GM12865 (cell line): Measurements from ENCODE around the gene PPM1G.

Experiments
- DNase-seq: peaks from one replicate; pipeline ENCODE4 v3.0.0; 2010; ENCODE audit warnings: low read depth
- H3K4me3 ChIP-seq: 2 replicates; pipeline ENCODE4 v1.5.1; 2011; ENCODE audit warnings: mild to moderate bottlenecking, low read depth, low read length, control low read depth
- TF ChIP-seq, protein P1 (sequence below): IDR thresholded peaks from 2 replicates; pipeline ENCODE4 v1.5.1; 2011; ENCODE audit warnings: low read length, control low read depth, low read depth, inconsistent platforms; ENCODE audit not compliant: insufficient read depth; ENCODE audit errors: missing control alignments

The PPM1G gene

GRCh38 chr2:27416151-27416550, 6.8 kb upstream of the PPM1G start:
- no peak overlapping the region for H3K4me3 ChIP-seq
- TF ChIP-seq, protein P1, sequence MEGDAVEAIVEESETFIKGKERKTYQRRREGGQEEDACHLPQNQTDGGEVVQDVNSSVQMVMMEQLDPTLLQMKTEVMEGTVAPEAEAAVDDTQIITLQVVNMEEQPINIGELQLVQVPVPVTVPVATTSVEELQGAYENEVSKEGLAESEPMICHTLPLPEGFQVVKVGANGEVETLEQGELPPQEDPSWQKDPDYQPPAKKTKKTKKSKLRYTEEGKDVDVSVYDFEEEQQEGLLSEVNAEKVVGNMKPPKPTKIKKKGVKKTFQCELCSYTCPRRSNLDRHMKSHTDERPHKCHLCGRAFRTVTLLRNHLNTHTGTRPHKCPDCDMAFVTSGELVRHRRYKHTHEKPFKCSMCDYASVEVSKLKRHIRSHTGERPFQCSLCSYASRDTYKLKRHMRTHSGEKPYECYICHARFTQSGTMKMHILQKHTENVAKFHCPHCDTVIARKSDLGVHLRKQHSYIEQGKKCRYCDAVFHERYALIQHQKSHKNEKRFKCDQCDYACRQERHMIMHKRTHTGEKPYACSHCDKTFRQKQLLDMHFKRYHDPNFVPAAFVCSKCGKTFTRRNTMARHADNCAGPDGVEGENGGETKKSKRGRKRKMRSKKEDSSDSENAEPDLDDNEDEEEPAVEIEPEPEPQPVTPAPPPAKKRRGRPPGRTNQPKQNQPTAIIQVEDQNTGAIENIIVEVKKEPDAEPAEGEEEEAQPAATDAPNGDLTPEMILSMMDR: no peak
- DNase-seq: no peak

- no peak for DNase-seq
- TF ChIP-seq, protein P1: no peak
- H3K4me3 ChIP-seq: no peak overlapping the region
Measured at GRCh38 chr2:27412419-27413152, 3.2 kb upstream of the PPM1G start.

DNA sequence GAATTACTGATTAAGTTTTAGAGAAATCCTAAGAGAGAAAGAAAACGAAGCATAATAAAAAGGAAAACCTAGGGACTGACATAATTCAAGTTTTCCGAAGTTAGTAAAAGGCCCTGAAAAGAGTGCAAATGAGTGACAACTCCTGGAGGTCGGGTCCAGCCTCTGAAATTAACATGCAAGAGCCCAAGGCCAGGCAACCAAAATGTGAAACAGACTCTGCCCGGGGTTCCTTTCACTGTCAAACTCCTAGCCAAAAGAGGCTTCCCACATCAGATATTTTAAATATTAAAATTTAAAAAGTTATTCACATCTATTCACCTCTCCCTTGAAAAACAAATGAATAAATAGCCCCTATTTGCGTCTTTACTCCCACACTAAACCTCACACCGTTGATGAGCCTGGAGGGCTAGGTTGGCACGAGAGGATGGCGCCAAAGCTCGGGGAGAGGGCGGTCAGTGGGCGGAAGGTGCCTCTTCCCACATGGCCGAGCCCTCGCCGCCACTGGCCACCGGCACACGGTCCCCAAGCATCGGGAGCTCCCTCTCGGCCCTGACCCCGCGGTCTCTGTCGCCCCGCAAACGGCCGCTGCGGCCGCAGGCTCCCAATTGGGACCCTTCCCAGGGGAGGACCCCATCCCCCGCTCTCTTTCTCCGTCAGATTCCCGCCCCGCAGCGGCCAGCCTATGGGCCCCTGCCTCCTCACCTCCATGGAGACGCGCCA, 630 bp downstream of the PPM1G start:
- peak overlapping the region; percentile 90 for H3K4me3 ChIP-seq
- DNase-seq: peak; percentile 39
- TF ChIP-seq, protein P1: no peak

DNA sequence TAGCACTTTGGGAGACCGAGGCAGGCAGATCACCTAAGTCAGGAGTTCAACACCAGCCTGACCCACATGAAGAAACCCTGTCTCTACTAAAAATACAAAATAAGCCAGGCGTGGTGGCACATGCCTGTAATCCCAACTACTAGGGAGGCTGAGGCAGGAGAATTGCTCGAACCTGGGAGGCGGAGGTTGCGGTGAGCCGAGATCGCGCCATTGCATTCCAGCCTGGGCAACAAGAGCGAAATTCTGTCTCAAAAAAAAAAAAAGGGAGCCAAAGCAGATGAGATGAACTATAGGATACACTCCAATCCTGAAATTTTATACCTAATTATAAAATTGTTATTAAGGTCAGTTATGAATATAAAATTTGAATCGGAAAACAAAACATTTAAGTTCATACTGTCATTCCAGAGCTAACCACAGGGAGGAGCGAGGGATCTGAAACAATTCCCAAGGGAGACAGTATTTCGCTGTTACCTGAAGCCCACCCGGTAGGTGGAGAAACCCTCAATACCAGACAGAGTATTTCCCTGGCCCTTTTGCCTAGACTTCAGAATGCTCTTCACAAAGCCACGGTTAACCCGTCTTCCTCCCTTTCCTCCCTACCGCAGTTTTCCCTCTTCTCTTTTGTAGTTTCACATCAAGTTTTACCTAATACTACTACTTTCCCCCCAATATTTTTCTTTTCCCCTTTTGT, 1.4 kb downstream of the PPM1G start:
- TF ChIP-seq, protein P1: peak; percentile 22
- DNase-seq: peak; percentile 49
- H3K4me3 ChIP-seq: peak overlapping the region; percentile 90

DNA sequence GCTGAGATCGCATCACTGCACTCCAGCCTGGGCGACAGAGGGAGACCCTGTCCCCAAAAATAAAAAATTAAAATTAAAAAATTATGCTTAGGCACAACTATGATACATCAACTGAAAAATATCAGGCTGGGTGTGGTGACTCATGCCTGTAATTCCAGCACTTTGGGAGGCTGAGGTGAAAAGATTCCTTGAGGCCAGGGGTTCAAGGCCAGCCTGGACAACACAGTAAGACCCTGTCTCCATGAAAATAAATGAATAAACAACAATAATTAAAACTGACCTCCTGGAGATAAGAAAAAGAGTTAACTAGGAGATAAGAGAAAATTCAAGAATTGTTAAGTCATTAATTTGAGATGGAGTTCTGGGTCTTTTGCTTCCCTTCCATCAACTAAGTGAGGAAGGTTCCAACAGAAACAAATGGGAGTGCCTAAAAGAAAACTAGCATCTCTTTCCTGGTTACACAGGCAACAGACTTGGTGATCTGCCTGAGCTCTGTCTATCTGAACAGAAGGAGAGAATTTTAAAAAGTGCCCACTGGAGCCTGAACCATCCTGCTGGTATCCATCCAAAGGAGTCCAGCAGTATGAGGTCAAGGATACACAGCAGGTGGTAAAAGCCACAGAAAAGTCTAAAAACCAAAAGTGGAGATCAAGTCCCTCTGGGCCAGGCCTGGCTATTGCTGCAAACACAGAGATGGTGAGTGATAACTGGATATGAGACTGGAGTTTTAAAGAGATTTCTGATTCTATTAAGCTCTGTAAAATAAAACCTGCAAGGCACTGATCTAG, 8.8 kb downstream of the PPM1G start:
- DNase-seq: no peak
- TF ChIP-seq, protein P1: no peak
- H3K4me3 ChIP-seq: no peak overlapping the region

DNA sequence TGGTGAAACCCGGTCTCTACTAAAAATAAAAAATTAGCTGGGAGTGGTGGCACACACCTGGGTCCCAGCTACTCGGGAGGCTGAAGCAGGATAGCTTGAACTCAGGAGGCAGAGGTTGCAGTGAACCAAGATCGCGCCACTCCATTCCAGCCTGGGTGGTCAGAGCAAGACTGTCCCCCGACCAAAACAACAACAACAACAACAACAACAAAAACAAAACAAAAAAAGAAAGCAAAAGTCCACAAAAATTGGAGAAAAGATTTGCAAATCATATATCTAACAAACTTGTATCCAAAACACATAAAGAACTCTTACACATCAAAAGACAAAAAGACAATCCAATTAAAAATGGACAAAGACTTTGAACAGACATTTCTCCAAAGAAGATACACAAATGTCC, 10.4 kb downstream of the PPM1G start:
- H3K4me3 ChIP-seq: no peak overlapping the region
- no peak for DNase-seq
- TF ChIP-seq, protein P1: no peak
